Skeletal muscle satellite cell (primary cell): ENCODE measurements around the gene ZMYND8.

Source experiments
- H3K27me3 ChIP-seq: 2 replicates; pipeline ENCODE4 v1.7.0; 2013; ENCODE audit warnings: low read length; ENCODE audit not compliant: control insufficient read depth, insufficient read depth
- H3K36me3 ChIP-seq: 2 replicates; pipeline ENCODE4 v1.7.0; 2013; ENCODE audit warnings: mild to moderate bottlenecking, control low read depth, low read length; ENCODE audit not compliant: insufficient read depth
- H3K4me1 ChIP-seq: 2 replicates; pipeline ENCODE4 v1.7.0; 2013; ENCODE audit warnings: low read length; ENCODE audit not compliant: control insufficient read depth, insufficient read depth
- H3K4me2 ChIP-seq: 2 replicates; pipeline ENCODE4 v1.7.0; 2013; ENCODE audit warnings: mild to moderate bottlenecking, low read length
- H3K4me3 ChIP-seq: 2 replicates; pipeline ENCODE4 v1.7.0; 2013; ENCODE audit warnings: low read length
- H3K9ac ChIP-seq: 2 replicates; pipeline ENCODE4 v1.7.0; 2013; ENCODE audit warnings: mild to moderate bottlenecking, low read depth, low read length, moderate library complexity
- H3K9me3 ChIP-seq: replicated peaks from 2 replicates; pipeline ENCODE4 v1.7.0; 2013; ENCODE audit warnings: mild to moderate bottlenecking, control low read depth, low read length

ZMYND8 gene

DNA sequence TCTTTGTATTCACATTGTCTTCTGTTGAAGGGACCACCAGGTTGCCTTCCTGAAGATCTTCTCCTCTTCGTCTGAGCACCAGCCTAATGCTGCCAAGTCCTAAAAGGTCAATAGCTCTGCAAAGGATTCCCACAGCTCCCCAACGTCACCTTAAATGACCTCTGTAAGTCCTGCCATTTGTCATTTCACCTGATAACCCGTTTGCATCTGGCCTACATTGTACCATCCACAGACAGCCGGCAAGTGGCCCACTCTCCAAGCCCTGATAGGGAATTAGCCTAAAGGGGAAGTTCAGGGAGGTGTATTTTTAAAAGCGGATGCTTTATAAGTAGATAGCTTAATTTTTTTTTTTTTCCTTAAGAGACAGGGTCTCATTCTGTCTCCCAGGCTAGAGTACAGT, 127.8 kb downstream of the ZMYND8 start:
- Histone ChIP-seq H3K4me1 (peaks cover 24% of the 10 kb centered on the region), H3K4me3 (no peak overlapping the region), H3K9me3 (no peaks in the 10 kb centered on the region), H3K27me3 (no peaks in the 10 kb centered on the region), H3K36me3 (peaks cover 80% of the 10 kb centered on the region), H3K4me2 (no peak overlapping the region), H3K9ac (no peak overlapping the region)

DNA sequence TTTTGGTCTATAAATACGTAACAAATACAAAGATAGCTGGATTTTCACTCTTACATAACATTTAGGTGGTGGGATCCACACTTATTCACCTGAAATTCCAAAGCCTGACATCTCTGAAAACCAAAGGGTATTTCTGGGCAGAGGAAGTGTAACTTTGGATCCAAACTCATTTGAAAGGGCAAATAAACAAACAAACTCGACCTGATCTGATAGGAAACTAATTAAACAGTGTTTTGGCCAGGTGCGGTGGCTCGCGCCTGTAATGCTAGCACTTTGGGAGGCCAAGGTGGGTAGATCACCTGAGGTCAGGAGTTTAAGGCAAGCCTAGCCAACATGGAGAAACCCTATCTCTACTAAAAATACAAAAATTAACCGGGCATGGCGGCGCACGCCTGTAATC, 128.9 kb downstream of the ZMYND8 start:
- Histone ChIP-seq H3K27me3 (no peaks in the 10 kb centered on the region), H3K4me2 (no peak overlapping the region), H3K4me1 (peaks cover 22% of the 10 kb centered on the region), H3K9ac (no peak overlapping the region), H3K4me3 (no peak overlapping the region), H3K9me3 (no peaks in the 10 kb centered on the region), H3K36me3 (peaks cover 83% of the 10 kb centered on the region)

DNA sequence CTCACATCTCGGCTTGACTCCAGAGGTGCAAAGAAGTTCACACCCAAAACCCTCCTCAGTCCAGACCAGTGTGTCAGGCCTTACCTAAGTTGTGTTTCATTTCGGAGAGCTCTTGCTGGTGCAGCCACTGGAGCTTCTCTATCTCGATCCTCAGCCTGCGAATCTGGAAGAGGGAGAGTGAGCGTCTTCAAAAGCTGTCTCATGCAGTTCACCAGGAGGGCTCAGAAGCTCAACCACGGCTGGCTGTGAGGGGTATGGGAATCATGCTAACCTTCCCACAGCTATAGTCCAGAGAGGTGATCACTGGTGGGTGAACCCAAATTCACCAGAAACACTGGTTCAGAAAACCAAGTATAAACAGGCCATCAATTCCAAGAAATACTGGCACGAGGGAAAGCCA, 129.4 kb downstream of the ZMYND8 start:
- Histone ChIP-seq H3K4me1 (peaks cover 17% of the 10 kb centered on the region), H3K36me3 (peaks cover 87% of the 10 kb centered on the region), H3K27me3 (no peaks in the 10 kb centered on the region), H3K4me3 (no peak overlapping the region), H3K9me3 (no peaks in the 10 kb centered on the region), H3K9ac (no peak overlapping the region), H3K4me2 (no peak overlapping the region)

DNA sequence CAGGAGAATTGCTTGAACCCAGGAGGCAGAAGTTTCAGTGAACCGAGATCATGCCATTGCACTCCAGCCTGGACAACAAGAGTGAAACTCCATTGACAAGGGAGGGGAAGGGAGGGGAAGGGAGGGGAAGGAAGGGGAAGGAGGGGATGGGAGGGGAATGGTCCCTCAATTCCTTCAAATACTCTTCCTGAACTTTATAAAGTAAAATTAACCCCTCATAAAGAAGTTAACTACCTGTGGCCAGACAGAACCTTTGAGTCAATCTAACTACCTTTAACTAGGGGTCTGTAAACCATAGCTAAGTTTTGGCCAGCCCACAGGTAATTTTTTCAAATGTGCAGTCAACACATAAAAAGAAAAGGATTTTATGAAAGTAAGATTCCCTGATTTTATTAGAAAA, 131.0 kb downstream of the ZMYND8 start:
- Histone ChIP-seq H3K36me3 (peaks cover 88% of the 10 kb centered on the region), H3K4me2 (no peak overlapping the region), H3K9me3 (no peaks in the 10 kb centered on the region), H3K27me3 (no peaks in the 10 kb centered on the region), H3K4me3 (no peak overlapping the region), H3K4me1 (peaks cover under 1% of the 10 kb centered on the region), H3K9ac (no peak overlapping the region)

DNA sequence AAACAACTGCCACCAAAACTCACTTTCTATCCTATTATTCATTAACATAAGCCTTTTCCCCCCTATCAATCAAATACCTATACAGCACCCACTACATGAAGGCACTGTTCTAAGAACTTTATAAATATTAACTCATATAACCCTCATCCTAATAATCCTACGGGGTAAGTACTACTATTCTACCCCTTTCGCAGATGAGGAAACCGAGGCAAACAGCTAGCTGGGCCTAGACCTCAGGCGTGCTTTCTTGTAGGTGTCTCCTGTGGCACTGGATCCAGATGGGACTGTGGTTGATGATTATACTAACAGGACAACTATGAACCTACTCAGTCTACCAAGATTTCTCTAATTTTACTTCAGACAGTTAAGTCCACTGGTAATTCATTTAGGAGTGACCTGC, 131.6 kb downstream of the ZMYND8 start:
- Histone ChIP-seq H3K36me3 (peaks cover 86% of the 10 kb centered on the region), H3K9ac (no peak overlapping the region)

DNA sequence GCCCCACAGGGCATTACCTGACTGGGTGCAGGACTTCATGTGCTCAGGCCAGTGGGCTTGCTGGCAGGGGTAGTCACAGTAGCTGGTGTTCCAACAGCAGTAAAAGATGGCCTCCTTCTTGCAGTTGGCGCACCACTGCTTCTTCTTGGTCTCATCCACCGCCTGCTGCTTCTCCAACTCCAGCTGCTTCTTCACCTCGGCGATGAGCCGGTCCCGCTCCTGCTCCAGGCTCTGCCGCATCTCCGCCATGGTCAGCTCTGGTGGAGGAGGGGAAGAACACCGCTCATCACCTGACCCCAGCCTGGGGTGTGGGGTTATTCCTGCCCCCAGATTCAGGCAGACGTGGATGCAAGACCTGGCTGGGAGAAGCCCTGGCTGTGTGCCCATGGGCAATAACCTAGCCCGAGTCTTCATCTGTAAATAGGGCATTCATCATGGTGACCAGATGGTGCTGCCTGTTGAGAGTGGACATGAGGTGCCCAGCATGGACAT, 132.2 kb downstream of the ZMYND8 start:
- Histone ChIP-seq H3K4me3 (no peak overlapping the region), H3K9me3 (no peaks in the 10 kb centered on the region), H3K27me3 (no peaks in the 10 kb centered on the region), H3K4me2 (no peak overlapping the region), H3K4me1 (no peaks in the 10 kb centered on the region), H3K36me3 (peaks cover 86% of the 10 kb centered on the region), H3K9ac (no peak overlapping the region)

More for the DNA sequence above, 131.6 kb downstream of the ZMYND8 start:
- H3K9me3 ChIP-seq, result no peaks in the 10 kb centered on the region
- H3K4me2 ChIP-seq, result no peak overlapping the region
- no peaks in the 10 kb centered on the region for H3K4me1 ChIP-seq
- no peak overlapping the region for H3K4me3 ChIP-seq
- H3K27me3 ChIP-seq, result no peaks in the 10 kb centered on the region

DNA sequence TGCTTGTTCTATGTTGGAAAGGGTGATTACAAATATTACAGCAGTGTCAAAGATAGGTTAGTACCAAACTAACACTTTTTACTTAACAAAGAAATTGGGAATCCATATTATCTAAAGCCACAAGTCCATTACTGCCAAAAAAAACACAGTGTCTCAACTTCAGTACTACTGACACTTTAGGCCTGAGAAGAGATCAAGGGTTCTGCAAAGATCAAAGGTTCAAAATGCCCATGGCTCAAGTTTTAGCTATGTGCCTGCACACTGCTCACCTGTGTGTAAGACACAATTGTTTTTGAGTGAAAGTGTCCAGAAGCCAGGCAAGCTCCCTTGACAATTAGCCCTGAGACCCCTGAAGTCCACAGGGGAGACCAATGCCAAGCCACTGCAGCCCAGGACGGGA, 132.6 kb downstream of the ZMYND8 start:
- H3K36me3 ChIP-seq, result peaks cover 83% of the 10 kb centered on the region
- no peaks in the 10 kb centered on the region for H3K4me1 ChIP-seq
- no peak overlapping the region for H3K4me3 ChIP-seq
- H3K9me3 ChIP-seq, result no peaks in the 10 kb centered on the region
- H3K4me2 ChIP-seq, result no peak overlapping the region
- H3K9ac ChIP-seq, result no peak overlapping the region
- H3K27me3 ChIP-seq, result no peaks in the 10 kb centered on the region

DNA sequence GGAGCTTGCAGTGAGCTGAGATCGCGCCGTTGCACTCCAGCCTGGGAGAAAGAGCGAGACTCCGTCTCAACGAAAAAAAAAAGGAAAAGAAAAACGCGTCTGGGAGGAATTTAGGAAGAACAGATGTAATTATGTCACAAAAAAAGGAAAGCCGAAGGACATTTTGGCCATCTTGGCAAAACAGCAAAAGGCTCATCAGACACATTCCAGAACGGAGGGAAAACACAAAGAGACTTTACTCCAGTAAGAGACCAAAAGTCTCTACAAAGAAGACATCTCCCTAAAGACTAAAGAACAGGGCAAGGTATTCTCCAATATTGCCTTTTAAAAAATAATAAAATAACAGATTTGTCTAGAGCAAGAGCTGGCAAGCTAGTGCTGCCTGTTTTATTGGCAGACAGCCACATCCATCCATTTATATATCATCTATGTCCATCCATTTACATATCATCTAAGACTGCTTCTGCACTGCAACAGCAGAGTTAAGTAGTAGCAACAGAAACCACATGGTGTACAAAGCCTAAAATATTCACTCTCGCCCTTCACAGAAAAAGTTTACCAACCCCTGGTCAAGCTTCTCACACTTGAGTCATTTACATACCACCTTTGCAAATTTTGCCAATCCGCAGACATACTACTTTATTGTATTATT, 133.9 kb downstream of the ZMYND8 start:
- H3K4me3 ChIP-seq, result no peak overlapping the region
- no peaks in the 10 kb centered on the region for H3K9me3 ChIP-seq
- H3K4me2 ChIP-seq, result no peak overlapping the region
- H3K9ac ChIP-seq, result no peak overlapping the region
- H3K27me3 ChIP-seq, result no peaks in the 10 kb centered on the region
- H3K4me1 ChIP-seq, result no peaks in the 10 kb centered on the region
- peaks cover 83% of the 10 kb centered on the region for H3K36me3 ChIP-seq

DNA sequence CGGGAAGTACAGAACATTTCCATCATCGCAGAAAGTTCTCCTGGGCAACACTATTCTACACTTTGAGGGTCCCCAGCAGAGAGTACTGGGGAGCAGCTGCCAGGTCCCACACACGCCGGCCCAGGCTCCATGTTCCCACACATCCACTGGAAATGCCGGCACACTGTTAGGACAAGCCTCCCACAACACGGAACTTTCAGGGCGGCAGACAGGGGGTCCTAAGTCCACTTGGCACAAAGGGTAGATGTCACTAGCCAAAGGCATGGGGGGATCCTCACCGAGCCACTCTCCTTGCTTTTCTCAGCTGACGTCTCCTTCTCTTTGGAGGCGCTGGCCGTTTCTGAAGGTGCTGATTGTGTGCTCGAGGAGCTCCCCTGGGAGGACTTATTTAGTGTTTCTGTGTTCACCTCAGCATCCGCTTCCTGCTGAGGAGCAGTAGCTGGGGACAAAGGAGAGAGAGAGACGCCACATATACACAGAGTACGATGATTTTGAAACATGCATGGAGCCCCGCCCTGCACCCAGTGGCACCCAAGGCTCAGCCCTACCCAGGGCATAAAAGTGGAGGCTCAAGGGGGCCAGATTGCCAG, 135.4 kb downstream of the ZMYND8 start:
- Histone ChIP-seq H3K4me3 (no peak overlapping the region), H3K4me2 (no peak overlapping the region), H3K36me3 (peaks cover 78% of the 10 kb centered on the region), H3K9me3 (no peaks in the 10 kb centered on the region), H3K4me1 (no peaks in the 10 kb centered on the region), H3K27me3 (no peaks in the 10 kb centered on the region), H3K9ac (no peak overlapping the region)

DNA sequence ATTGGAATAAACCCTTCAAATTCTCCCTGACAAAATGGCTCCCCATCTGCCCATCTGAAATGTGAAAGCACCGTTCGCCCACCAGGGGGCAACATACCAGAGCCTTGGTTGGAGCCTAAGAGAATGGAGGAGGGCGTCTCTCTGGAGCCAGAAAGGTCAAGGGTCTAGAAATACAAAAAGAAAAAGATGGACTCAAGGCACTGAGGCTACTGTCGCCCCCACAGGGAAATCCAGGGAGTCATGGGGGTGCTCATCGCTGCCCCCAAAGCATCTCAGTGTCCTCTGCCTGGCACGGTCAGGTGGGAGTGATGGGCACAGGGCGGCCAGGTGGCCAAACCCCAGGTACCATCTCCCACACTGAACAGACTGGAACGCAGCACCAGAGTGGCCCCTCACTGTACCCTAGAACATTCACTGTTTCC, 136.3 kb downstream of the ZMYND8 start:
- Histone ChIP-seq H3K36me3 (peaks cover 82% of the 10 kb centered on the region), H3K4me1 (no peaks in the 10 kb centered on the region), H3K9ac (no peak overlapping the region), H3K9me3 (no peaks in the 10 kb centered on the region), H3K4me2 (no peak overlapping the region), H3K4me3 (no peak overlapping the region), H3K27me3 (no peaks in the 10 kb centered on the region)

DNA sequence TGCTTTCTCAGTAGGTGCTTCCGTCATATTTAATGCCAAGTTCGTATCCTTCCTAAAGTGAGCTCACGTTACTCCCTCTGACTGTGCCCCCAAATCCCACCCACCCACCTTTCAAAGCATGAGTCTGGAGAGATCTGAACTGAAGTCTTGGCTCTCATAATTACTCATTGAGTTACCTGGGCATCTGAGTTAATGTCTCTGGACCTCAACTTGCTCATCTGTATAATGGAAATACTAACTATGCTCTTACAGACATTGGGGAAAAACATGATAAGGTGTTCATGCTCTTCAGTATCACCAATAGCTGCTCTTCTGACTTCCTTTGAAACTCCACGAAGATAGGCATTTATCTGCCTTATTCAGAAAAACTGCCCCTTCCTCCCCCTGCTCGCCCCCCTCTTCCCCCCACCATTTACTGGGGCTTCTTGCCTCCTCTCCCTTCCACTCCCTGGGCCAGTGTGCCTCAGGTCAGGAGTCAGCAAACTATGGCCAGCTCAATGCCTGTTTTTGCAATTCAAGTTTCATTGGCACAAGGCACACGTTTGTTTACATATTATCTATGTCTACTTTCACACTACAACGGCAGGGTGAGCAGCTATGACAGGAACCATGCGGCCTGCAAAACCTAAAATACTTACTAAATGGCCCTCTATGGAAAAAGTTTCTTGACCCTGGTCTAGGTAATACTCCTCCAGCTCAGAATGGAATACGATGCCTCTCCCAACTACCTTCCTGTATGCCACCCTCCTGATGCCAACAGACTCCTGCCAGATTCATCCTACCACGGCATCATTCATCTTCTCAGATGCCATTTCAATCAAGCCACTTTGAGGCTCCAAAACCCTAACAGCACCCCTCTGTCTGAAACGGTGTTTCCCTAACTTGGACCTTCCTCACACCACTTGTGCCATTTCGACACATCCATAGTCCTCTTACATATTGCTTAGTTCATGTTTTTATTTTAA, 138.7 kb downstream of the ZMYND8 start:
- H3K4me1 ChIP-seq, result no peaks in the 10 kb centered on the region
- peaks cover 83% of the 10 kb centered on the region for H3K36me3 ChIP-seq
- no peak overlapping the region for H3K9ac ChIP-seq
- no peaks in the 10 kb centered on the region for H3K9me3 ChIP-seq
- H3K4me3 ChIP-seq, result no peak overlapping the region
- H3K4me2 ChIP-seq, result no peak overlapping the region
- H3K27me3 ChIP-seq, result no peaks in the 10 kb centered on the region
